Caki2 (cell line): ENCODE measurements around the gene MEGF11. TPM values are rescaled to one million over a fixed set of nuclear protein-coding genes. Genes with fewer than 3 reads are reported as not detected.

Source experiments
- DNase-seq: peaks from one replicate; pipeline ENCODE4 v3.0.0-alpha.2; 2015; ENCODE audit warnings: low read depth
- in situ Hi-C: cut with HindIII; loops from 2 replicates; pipeline ENCODE4 v1.10.0; 2016; ENCODE audit warnings: low sequenced_read_pairs, low pct_unique_long_range_greater_than_20kb, mixed read lengths
- total RNA-seq: library from RNA; depleted of rRNA; stranded (reverse); fragments of >200 nt; shearing (Covaris generic); gene quantifications from 2 replicates; pipeline ENCODE4 v1.2.3, GENCODE V29; 2014; ENCODE audit warnings: low replicate concordance

MEGF11 gene
- total RNA-seq, 1 experiment from 2014 or later: not detected

- no peak for DNase-seq
- in situ Hi-C loops: no loop called here
These were observed 208.7 kb downstream of the MEGF11 start for GRCh38 chr15:66044837-66045236.

GRCh38 chr15:66043264-66043663, 210.3 kb downstream of the MEGF11 start:
- in situ Hi-C loops: no loop called here
- DNase-seq: no peak

- in situ Hi-C loops: no loop called here
- no peak for DNase-seq
These were observed 210.9 kb downstream of the MEGF11 start for GRCh38 chr15:66042624-66043023.

GRCh38 chr15:66041276-66041675, 212.3 kb downstream of the MEGF11 start:
- in situ Hi-C loops: no loop called here
- no peak for DNase-seq

GRCh38 chr15:66040211-66040892, 213.2 kb downstream of the MEGF11 start:
- in situ Hi-C loops: no loop called here
- no peak for DNase-seq

GRCh38 chr15:66039117-66039871, 214.3 kb downstream of the MEGF11 start:
- DNase-seq: no peak
- in situ Hi-C loops: no loop called here

- DNase-seq: no peak
- in situ Hi-C loops: no loop called here
These were observed 215.0 kb downstream of the MEGF11 start for GRCh38 chr15:66038387-66039116.

- no peak for DNase-seq
- in situ Hi-C loops: no loop called here
These were observed 216.7 kb downstream of the MEGF11 start for GRCh38 chr15:66036859-66037258.

- no peak for DNase-seq
- in situ Hi-C loops: no loop called here
These were observed 217.6 kb downstream of the MEGF11 start for GRCh38 chr15:66035901-66036300.

GRCh38 chr15:66033143-66033542, 220.4 kb downstream of the MEGF11 start:
- DNase-seq: no peak
- in situ Hi-C loops: no loop called here

GRCh38 chr15:66032006-66032405, 221.5 kb downstream of the MEGF11 start:
- no peak for DNase-seq
- in situ Hi-C loops: no loop called here

- DNase-seq: no peak
- in situ Hi-C loops: no loop called here
These were observed 222.9 kb downstream of the MEGF11 start for GRCh38 chr15:66030650-66031049.

GRCh38 chr15:66029650-66030049, 223.9 kb downstream of the MEGF11 start:
- in situ Hi-C loops: no loop called here
- DNase-seq: no peak

GRCh38 chr15:66027268-66027805, 226.2 kb downstream of the MEGF11 start:
- in situ Hi-C loops: no loop called here
- DNase-seq: no peak

GRCh38 chr15:66025972-66026371, 227.6 kb downstream of the MEGF11 start:
- in situ Hi-C loops: no loop called here
- DNase-seq: no peak

GRCh38 chr15:66025015-66025452, 228.5 kb downstream of the MEGF11 start:
- no peak for DNase-seq
- in situ Hi-C loops: no loop called here

- in situ Hi-C loops: no loop called here
- no peak for DNase-seq
These were observed 229.4 kb downstream of the MEGF11 start for GRCh38 chr15:66024116-66024515.

- DNase-seq: no peak
- in situ Hi-C loops: no loop called here
These were observed 230.1 kb downstream of the MEGF11 start for GRCh38 chr15:66023311-66023972.
